ENCODE measurements around the gene HACD3.

GRCh38 chr15:65512189-65512588, 18.1 kb upstream of the HACD3 start:
- TF ChIP-seq POLR2A (IDR thresholded peaks at IDR 0.05) (no peak), CTCF (IDR thresholded peaks at IDR 0.05) (no peak)
